Neutrophil (primary cell): ENCODE data around the gene KYAT1.

Experiments
- H3K27ac ChIP-seq: fragments of 200-600 bp; sonication (generic); 2 replicates; pipeline ENCODE4 v1.5.1; 2016; ENCODE audit warnings: mild to moderate bottlenecking, moderate library complexity
- H3K27me3 ChIP-seq: fragments of 200-600 bp; sonication (generic); 2 replicates; pipeline ENCODE4 v1.6.0; 2016; ENCODE audit warnings: mild to moderate bottlenecking
- H3K36me3 ChIP-seq: fragments of 200-600 bp; sonication (generic); 2 replicates; pipeline ENCODE4 v1.5.1; 2017
- H3K4me1 ChIP-seq, 2 experiments: fragments of 200-600 bp in 1 of 2; sonication (generic) in 1 of 2; 1 replicate in 1 of 2; 2 replicates in 1 of 2; pipeline versions ENCODE4 v1.5.1 to v1.6.1; 2013 to 2016; ENCODE audit warnings: low read depth in 1 of 2, low read length in 1 of 2, mild to moderate bottlenecking in 1 of 2, moderate library complexity in 1 of 2; ENCODE audit not compliant: control insufficient read depth in 1 of 2, insufficient read depth in 1 of 2
- H3K4me3 ChIP-seq, 2 experiments: fragments of 200-600 bp in 1 of 2; sonication (generic) in 1 of 2; 1 replicate in 1 of 2; 2 replicates in 1 of 2; pipeline ENCODE4 v1.5.1; 2013 to 2016; ENCODE audit warnings: low read depth in 1 of 2, low read length in 1 of 2, mild to moderate bottlenecking in 1 of 2, moderate library complexity in 1 of 2
- H3K9me3 ChIP-seq: fragments of 200-600 bp; sonication (generic); 2 replicates; pipeline ENCODE4 v1.5.1; 2016
- CTCF ChIP-seq: fragments of 200-600 bp; sonication (generic); IDR thresholded peaks from 2 replicates; pipeline ENCODE4 v1.5.1; 2016; ENCODE audit warnings: antibody characterized with exemption

The KYAT1 gene

GRCh38 chr9:128916745-128917144 lies 35.0 kb upstream of the KYAT1 start:
- H3K4me1 ChIP-seq: no peaks in the 10 kb centered on the region
- no peaks in the 10 kb centered on the region for H3K9me3 ChIP-seq
- H3K4me3 ChIP-seq: no peak overlapping the region
- H3K27ac ChIP-seq: no peak overlapping the region
- H3K36me3 ChIP-seq: peaks cover 37% of the 10 kb centered on the region
- TF ChIP-seq CTCF: no peak
- H3K27me3 ChIP-seq: peaks cover under 1% of the 10 kb centered on the region

GRCh38 chr9:128916204-128916603 lies 34.5 kb upstream of the KYAT1 start:
- Histone ChIP-seq H3K4me1 (no peaks in the 10 kb centered on the region), H3K9me3 (no peaks in the 10 kb centered on the region), H3K4me3 (no peak overlapping the region), H3K27me3 (no peaks in the 10 kb centered on the region), H3K27ac (no peak overlapping the region), H3K36me3 (peaks cover 37% of the 10 kb centered on the region)
- no peak for TF ChIP-seq CTCF

GRCh38 chr9:128913995-128914772 lies 32.4 kb upstream of the KYAT1 start:
- no peaks in the 10 kb centered on the region for H3K4me1 ChIP-seq
- H3K9me3 ChIP-seq: no peaks in the 10 kb centered on the region
- no peak overlapping the region for H3K27ac ChIP-seq
- no peak for TF ChIP-seq CTCF
- no peaks in the 10 kb centered on the region for H3K27me3 ChIP-seq
- H3K36me3 ChIP-seq: peaks cover 56% of the 10 kb centered on the region
- H3K4me3 ChIP-seq: no peak overlapping the region

- Histone ChIP-seq H3K27me3 (no peaks in the 10 kb centered on the region), H3K36me3 (peaks cover 58% of the 10 kb centered on the region), H3K4me3 (no peak overlapping the region), H3K27ac (no peak overlapping the region), H3K9me3 (no peaks in the 10 kb centered on the region), H3K4me1 (no peaks in the 10 kb centered on the region)
- no peak for TF ChIP-seq CTCF
These were observed 31.5 kb upstream of the KYAT1 start for GRCh38 chr9:128913048-128913900.

- peaks cover 59% of the 10 kb centered on the region for H3K36me3 ChIP-seq
- TF ChIP-seq CTCF: no peak
- no peaks in the 10 kb centered on the region for H3K27me3 ChIP-seq
- no peaks in the 10 kb centered on the region for H3K9me3 ChIP-seq
- H3K4me3 ChIP-seq: no peak overlapping the region
- no peaks in the 10 kb centered on the region for H3K4me1 ChIP-seq
- H3K27ac ChIP-seq: no peak overlapping the region
These were observed 30.6 kb upstream of the KYAT1 start for GRCh38 chr9:128912270-128912853.
